ENCODE measurements around the gene PSAT1. TPM values are rescaled to one million over a fixed set of nuclear protein-coding genes. Genes with fewer than 3 reads are reported as not detected.
A peak's percentile ranks its signal among the peaks of the same experiment; 100 is the strongest.

The PSAT1 gene
- total RNA-seq (10 to 100 TPM in 1 of 2 donors, 1 to 10 TPM in 1; 4.0 to 48.4 TPM), polyA plus RNA-seq (10 to 100 TPM; 10.3 to 11.9 TPM)
- long read RNA-seq, donor 1, transcript PSAT1-202 (9 exons, 2,188 nt) = major isoform, 10 of 10 reads
- long read RNA-seq, donor 1, partial matches to known transcripts = 0 of 10 reads
- long read RNA-seq, donor 1, other reads (novel, unspliced or antisense) = 0 of 10 reads
- long read RNA-seq, donor 2 = 0 reads
- long read RNA-seq, donor 3, transcript PSAT1-202 (9 exons, 2,188 nt) = major isoform, 10 of 10 reads
- long read RNA-seq, donor 3, partial matches to known transcripts = 0 of 10 reads
- long read RNA-seq, donor 3, other reads (novel, unspliced or antisense) = 0 of 10 reads
- long read RNA-seq, donor 4, partial matches to known transcripts = 0 of 1 reads
- long read RNA-seq, donor 4, other reads (novel, unspliced or antisense) = 0 of 1 reads
- long read RNA-seq, donor 5, transcript PSAT1-202 (9 exons, 2,188 nt) = major isoform, 11 of 19 reads
- long read RNA-seq, donor 5, partial matches to known transcripts = 8 of 19 reads
- long read RNA-seq, donor 5, other reads (novel, unspliced or antisense) = 0 of 19 reads

GRCh38 chr9:78296893-78297671 is at the start of gene PSAT1:
Gene PSAT1, plus strand, starts transcription at chr9:78297125. Its CDS starts 86 bp downstream, at chr9:78297211.
- no peak within 1 kb of the TSS for H3K27ac ChIP-seq (ENCODE audit: low read depth in 1 of 2, low read length in 1 of 2)
- DNase-seq = peak; percentile 93 to 97 (median 93)
- no peaks in the 10 kb centered on the region for H3K36me3 ChIP-seq (ENCODE audit: control insufficient read depth in 4 of 4, insufficient read depth in 4 of 4, low read length in 4 of 4)
- TF ChIP-seq CTCF (IDR thresholded peaks at IDR 0.05; ENCODE audit: control extremely low read depth, extremely low read depth) = no peak
- peak; percentile 90 for ATAC-seq (ENCODE audit: insufficient read depth, low FRiP score)
- peaks cover 0 to 2% (median 0%) of the 10 kb centered on the region in 4 donors for H3K9me3 ChIP-seq (ENCODE audit: control insufficient read depth in 4 of 4, insufficient read depth in 3 of 4, low read length in 3 of 4)
- peaks cover 0 to 35% (median 4%) of the 10 kb centered on the region in 5 donors for H3K4me1 ChIP-seq (ENCODE audit: control insufficient read depth in 5 of 5, insufficient read depth in 5 of 5, low read length in 5 of 5)
- H3K9ac ChIP-seq (ENCODE audit: insufficient read depth in 1 of 2, low read length in 2 of 2) = peak within 1 kb of the TSS; percentile 5 to 28
- peak within 1 kb of the TSS; percentile 61 for H3K4me3 ChIP-seq
- 1% methylated on average over 67 to 76 of the region's 76 CpGs for WGBS, 2 donors
- H3K27me3 ChIP-seq (ENCODE audit: control insufficient read depth in 3 of 3, insufficient read depth in 3 of 3, low read length in 2 of 3) = peaks cover 0 to 2% (median 2%) of the 10 kb centered on the region in 3 donors

- no peak overlapping the region for H3K27ac ChIP-seq (ENCODE audit: low read depth in 1 of 2, low read length in 1 of 2)
- ATAC-seq (ENCODE audit: insufficient read depth, low FRiP score) (no peak), DNase-seq (no peak)
- H3K4me1 ChIP-seq (ENCODE audit: control insufficient read depth in 5 of 5, insufficient read depth in 5 of 5, low read length in 5 of 5) = no peaks in the 10 kb centered on the region
- H3K36me3 ChIP-seq (ENCODE audit: control insufficient read depth in 4 of 4, insufficient read depth in 4 of 4, low read length in 4 of 4) = peaks cover 0 to 28% (median 3%) of the 10 kb centered on the region in 4 donors
- H3K9ac ChIP-seq (ENCODE audit: insufficient read depth in 1 of 2, low read length in 2 of 2) = no peak overlapping the region
- no peak overlapping the region for H3K4me3 ChIP-seq
- TF ChIP-seq CTCF (IDR thresholded peaks at IDR 0.05; ENCODE audit: control extremely low read depth, extremely low read depth) = no peak
- H3K27me3 ChIP-seq (ENCODE audit: control insufficient read depth in 3 of 3, insufficient read depth in 3 of 3, low read length in 2 of 3) = no peaks in the 10 kb centered on the region
- no peaks in the 10 kb centered on the region for H3K9me3 ChIP-seq (ENCODE audit: control insufficient read depth in 4 of 4, insufficient read depth in 3 of 4, low read length in 3 of 4)
- 83 to 89% methylated on average over 1 of the region's 1 CpG for WGBS, 2 donors
Measured at GRCh38 chr9:78248635-78249034, 48.3 kb upstream of the PSAT1 start.

- Histone ChIP-seq H3K4me3 (no peak overlapping the region), H3K4me1 (ENCODE audit: control insufficient read depth in 5 of 5, insufficient read depth in 5 of 5, low read length in 5 of 5) (no peaks in the 10 kb centered on the region), H3K27me3 (ENCODE audit: control insufficient read depth in 3 of 3, insufficient read depth in 3 of 3, low read length in 2 of 3) (no peaks in the 10 kb centered on the region), H3K9me3 (ENCODE audit: control insufficient read depth in 4 of 4, insufficient read depth in 3 of 4, low read length in 3 of 4) (no peaks in the 10 kb centered on the region), H3K9ac (ENCODE audit: insufficient read depth in 1 of 2, low read length in 2 of 2) (no peak overlapping the region), H3K27ac (ENCODE audit: low read depth in 1 of 2, low read length in 1 of 2) (no peak overlapping the region), H3K36me3 (ENCODE audit: control insufficient read depth in 4 of 4, insufficient read depth in 4 of 4, low read length in 4 of 4) (peaks cover 0 to 24% (median 3%) of the 10 kb centered on the region in 4 donors)
- no peak for DNase-seq
- no peak for TF ChIP-seq CTCF (IDR thresholded peaks at IDR 0.05; ENCODE audit: control extremely low read depth, extremely low read depth)
- ATAC-seq (ENCODE audit: insufficient read depth, low FRiP score) = no peak
Measured at GRCh38 chr9:78249542-78249941, 47.4 kb upstream of the PSAT1 start.
